T-helper 1 cell treated with Interleukin-12 subunit alpha and Interleukin-12 subunit beta and Interleukin-4 antibody, amounts not matched to agents 30 μg/mL and 1 μg/mL, for 36 hours (primary cell): ENCODE measurements around the gene IGSF5.

Experiments
- H3K27ac Mint-ChIP-seq: one replicate; pipeline ENCODE4 v1.8.0; 2021; ENCODE audit warnings: mild to moderate bottlenecking, mixed read lengths
- H3K27me3 Mint-ChIP-seq: one replicate; pipeline ENCODE4 v1.8.0; 2021; ENCODE audit warnings: low read depth, mixed read lengths
- H3K36me3 Mint-ChIP-seq: one replicate; pipeline ENCODE4 v1.8.0; 2021; ENCODE audit warnings: low read depth, mixed read lengths
- H3K4me1 Mint-ChIP-seq: one replicate; pipeline ENCODE4 v1.8.0; 2021; ENCODE audit warnings: low read depth, mixed read lengths
- H3K4me3 Mint-ChIP-seq: one replicate; pipeline ENCODE4 v1.8.0; 2021; ENCODE audit warnings: mild to moderate bottlenecking, moderate library complexity, mixed read lengths
- H3K9me3 Mint-ChIP-seq: one replicate; pipeline ENCODE4 v1.8.0; 2021; ENCODE audit warnings: mixed read lengths

IGSF5 gene

DNA sequence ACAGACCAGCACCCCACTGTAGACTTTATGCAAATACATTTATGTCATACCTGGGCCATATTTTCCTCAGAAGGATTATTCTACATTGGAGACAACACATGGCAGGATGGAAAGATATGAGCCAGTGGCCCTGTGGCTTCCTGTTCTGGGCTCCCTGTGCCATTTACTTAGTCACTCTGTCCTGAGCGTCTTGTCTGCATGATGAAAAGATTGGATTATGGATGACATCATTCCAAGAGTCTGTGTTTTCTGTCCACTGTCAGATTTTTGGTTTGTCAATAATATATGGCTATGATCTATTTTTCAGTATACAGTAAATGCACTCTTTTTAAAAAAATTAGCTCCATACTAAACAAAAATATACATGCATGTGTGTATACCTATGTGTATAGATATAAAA, 30.8 kb downstream of the IGSF5 start:
- H3K4me3 Mint-ChIP-seq: no peak overlapping the region
- no peak overlapping the region for H3K27ac Mint-ChIP-seq
- H3K4me1 Mint-ChIP-seq: no peaks in the 10 kb centered on the region
- H3K9me3 Mint-ChIP-seq: no peaks in the 10 kb centered on the region
- H3K36me3 Mint-ChIP-seq: no peaks in the 10 kb centered on the region
- no peaks in the 10 kb centered on the region for H3K27me3 Mint-ChIP-seq

DNA sequence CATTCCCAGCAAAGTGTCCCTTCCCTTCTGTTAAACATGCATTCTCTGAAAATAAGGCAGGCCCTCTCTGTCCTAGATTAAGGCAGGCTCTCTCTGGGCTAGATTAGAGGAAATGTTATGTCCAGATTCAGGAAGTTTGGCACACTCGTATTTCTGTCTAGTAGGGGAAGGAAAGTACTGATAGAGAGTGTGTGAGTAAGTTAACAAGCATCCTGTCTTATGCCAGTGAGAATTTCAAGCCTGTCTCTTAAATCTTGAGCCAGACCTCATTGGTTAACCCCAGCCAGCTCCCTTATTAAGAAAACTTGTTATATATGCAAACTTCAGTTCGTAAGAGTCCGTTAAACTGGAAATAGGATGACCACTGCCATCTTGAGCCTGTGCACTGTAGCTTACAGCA, 31.6 kb downstream of the IGSF5 start:
- Mint-ChIP-seq H3K36me3 (no peaks in the 10 kb centered on the region), H3K27ac (no peak overlapping the region), H3K4me1 (no peaks in the 10 kb centered on the region), H3K27me3 (no peaks in the 10 kb centered on the region), H3K9me3 (no peaks in the 10 kb centered on the region), H3K4me3 (no peak overlapping the region)

GRCh38 chr21:39781331-39781730, 36.3 kb downstream of the IGSF5 start:
- no peaks in the 10 kb centered on the region for H3K9me3 Mint-ChIP-seq

DNA sequence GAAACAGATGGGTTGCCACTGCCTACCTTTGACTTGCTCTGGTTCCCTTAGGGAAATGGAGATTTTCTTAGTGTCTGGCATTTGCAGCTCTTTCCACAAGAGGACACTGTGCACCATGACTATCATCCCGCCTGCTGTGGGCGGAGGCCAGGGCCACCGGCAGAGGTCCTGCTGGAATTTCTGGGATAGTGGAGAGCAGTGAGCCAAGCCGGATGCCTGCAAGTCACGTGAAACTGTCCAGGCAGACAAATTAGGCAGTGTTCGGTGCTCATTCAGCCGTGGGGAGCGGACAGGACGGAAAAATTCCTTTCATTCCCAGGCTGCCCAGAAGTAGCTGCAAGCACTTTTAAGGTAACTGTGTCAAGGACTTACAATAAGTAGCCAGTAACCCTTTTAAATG, 43.4 kb downstream of the IGSF5 start:
- H3K4me3 Mint-ChIP-seq: no peak overlapping the region
- H3K27ac Mint-ChIP-seq: no peak overlapping the region
- no peaks in the 10 kb centered on the region for H3K27me3 Mint-ChIP-seq
- no peaks in the 10 kb centered on the region for H3K4me1 Mint-ChIP-seq
- no peaks in the 10 kb centered on the region for H3K36me3 Mint-ChIP-seq
- no peaks in the 10 kb centered on the region for H3K9me3 Mint-ChIP-seq

More at GRCh38 chr21:39781331-39781730, 36.3 kb downstream of the IGSF5 start:
- no peak overlapping the region for H3K27ac Mint-ChIP-seq
- no peaks in the 10 kb centered on the region for H3K36me3 Mint-ChIP-seq
- H3K4me3 Mint-ChIP-seq: no peak overlapping the region
- H3K27me3 Mint-ChIP-seq: no peaks in the 10 kb centered on the region
- H3K4me1 Mint-ChIP-seq: no peaks in the 10 kb centered on the region

GRCh38 chr21:39796466-39796865, 51.5 kb downstream of the IGSF5 start:
- H3K27ac Mint-ChIP-seq: no peak overlapping the region
- no peaks in the 10 kb centered on the region for H3K36me3 Mint-ChIP-seq
- H3K4me1 Mint-ChIP-seq: no peaks in the 10 kb centered on the region
- H3K27me3 Mint-ChIP-seq: no peaks in the 10 kb centered on the region
- H3K9me3 Mint-ChIP-seq: peaks cover 4% of the 10 kb centered on the region
- H3K4me3 Mint-ChIP-seq: no peak overlapping the region

DNA sequence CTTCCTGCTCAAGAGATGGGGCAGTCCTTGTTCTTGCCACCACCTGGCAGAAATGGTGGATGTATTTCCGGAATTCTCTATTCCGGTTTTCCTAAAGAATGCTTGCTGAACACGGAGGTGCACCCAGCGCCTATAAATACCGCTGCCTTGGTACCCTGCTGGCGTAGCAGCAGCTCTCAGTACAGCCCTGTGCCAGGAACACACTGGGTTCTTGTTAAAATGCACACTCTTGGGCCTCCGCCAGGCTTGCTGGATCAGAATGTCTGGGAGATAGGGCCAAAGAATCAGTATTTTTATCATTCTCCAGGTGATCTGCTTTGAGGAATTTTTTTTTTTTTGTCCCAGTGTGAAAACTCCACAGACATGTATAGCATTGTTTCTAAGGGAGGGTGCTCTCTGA, 54.2 kb downstream of the IGSF5 start:
- no peaks in the 10 kb centered on the region for H3K27me3 Mint-ChIP-seq

DNA sequence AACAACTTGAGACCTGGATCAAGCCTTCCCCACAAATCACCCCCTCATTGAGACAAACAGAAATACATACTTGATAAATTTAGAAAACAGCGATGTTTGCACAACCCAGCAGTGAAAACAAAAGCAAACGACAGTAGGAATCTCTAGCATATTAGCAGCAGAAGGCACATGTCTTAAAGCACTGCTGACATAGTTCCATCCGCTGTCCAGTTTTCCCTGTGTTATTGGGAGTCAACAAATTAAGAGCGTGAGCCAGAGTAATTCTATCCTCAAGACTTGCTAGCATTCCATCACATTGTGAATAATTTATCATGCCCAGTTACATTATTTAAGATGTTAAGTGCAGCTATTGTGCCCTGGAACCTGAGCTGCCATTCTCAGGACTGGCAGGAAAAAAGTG, 55.3 kb downstream of the IGSF5 start:
- Mint-ChIP-seq H3K27ac (no peak overlapping the region), H3K27me3 (no peaks in the 10 kb centered on the region), H3K9me3 (no peaks in the 10 kb centered on the region), H3K4me3 (no peak overlapping the region), H3K36me3 (no peaks in the 10 kb centered on the region), H3K4me1 (no peaks in the 10 kb centered on the region)

More for the DNA sequence above, 54.2 kb downstream of the IGSF5 start:
- peaks cover 4% of the 10 kb centered on the region for H3K9me3 Mint-ChIP-seq
- H3K4me3 Mint-ChIP-seq: no peak overlapping the region
- H3K36me3 Mint-ChIP-seq: no peaks in the 10 kb centered on the region
- no peaks in the 10 kb centered on the region for H3K4me1 Mint-ChIP-seq
- H3K27ac Mint-ChIP-seq: no peak overlapping the region

DNA sequence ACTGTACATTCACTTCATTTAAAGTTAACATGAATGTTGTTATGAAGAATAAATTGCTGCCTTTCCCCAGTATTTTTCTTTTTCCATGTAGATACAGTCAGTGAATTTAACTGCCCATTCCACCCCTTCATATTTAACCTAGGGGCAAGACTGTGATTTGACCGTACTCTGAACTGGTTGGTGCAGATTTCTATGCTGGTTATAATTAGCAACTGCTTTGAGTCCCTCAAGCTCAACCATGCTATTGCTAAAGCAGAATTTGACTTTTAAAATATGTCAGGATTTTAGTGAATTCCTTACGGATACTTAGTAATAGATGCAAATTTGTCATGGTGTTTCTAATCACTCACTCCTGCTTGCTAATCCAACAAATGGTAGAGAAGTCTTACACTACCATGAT, 57.2 kb downstream of the IGSF5 start:
- Mint-ChIP-seq H3K4me3 (no peak overlapping the region), H3K36me3 (no peaks in the 10 kb centered on the region), H3K9me3 (no peaks in the 10 kb centered on the region), H3K27me3 (no peaks in the 10 kb centered on the region), H3K27ac (no peak overlapping the region), H3K4me1 (no peaks in the 10 kb centered on the region)

- H3K4me3 Mint-ChIP-seq: no peak overlapping the region
- no peaks in the 10 kb centered on the region for H3K36me3 Mint-ChIP-seq
- H3K9me3 Mint-ChIP-seq: no peaks in the 10 kb centered on the region
- H3K27me3 Mint-ChIP-seq: no peaks in the 10 kb centered on the region
- H3K27ac Mint-ChIP-seq: no peak overlapping the region
- H3K4me1 Mint-ChIP-seq: no peaks in the 10 kb centered on the region
These were observed 58.4 kb downstream of the IGSF5 start for GRCh38 chr21:39803393-39803792.

DNA sequence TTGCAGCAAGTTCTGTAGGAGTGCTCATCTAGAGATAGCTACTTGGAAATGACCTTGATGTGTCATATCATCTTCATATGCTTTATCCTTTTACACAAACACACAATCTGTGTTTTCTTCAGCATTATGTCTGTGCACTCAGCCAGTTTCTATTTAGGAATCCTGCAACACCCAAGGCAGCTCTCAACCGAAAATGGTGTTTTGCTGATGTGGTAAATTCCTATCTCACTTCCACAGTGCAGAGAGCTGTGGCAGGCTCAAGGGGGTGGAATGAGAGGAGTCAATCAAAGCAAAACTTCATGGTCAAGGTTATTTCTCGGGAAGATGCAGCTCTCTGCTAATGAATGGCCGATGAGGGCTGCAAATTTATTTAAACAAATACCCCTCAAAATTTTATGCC, 59.3 kb downstream of the IGSF5 start:
- Mint-ChIP-seq H3K36me3 (no peaks in the 10 kb centered on the region), H3K9me3 (no peaks in the 10 kb centered on the region), H3K4me3 (no peak overlapping the region), H3K27me3 (no peaks in the 10 kb centered on the region), H3K4me1 (no peaks in the 10 kb centered on the region), H3K27ac (no peak overlapping the region)

DNA sequence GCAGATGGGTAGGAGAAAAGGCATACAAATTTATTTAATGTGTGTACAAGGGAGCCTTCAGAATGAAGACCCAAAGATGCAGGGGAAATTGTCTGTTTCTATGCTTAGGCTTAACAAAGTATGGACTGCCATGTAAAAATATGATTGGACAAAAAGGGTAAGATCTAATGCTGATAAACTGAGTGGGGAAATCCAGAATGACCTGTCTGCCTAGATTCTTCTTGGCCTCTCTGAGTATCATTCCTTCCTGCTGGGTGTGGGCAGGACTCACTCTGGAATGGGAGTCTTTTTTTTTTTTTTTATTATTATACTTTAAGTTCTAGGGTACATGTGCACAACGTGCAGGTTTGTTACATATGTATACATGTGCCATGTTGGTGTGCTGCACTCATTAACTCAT, 61.0 kb downstream of the IGSF5 start:
- Mint-ChIP-seq H3K36me3 (no peaks in the 10 kb centered on the region), H3K9me3 (no peaks in the 10 kb centered on the region), H3K27me3 (no peaks in the 10 kb centered on the region), H3K4me3 (no peak overlapping the region), H3K27ac (no peak overlapping the region), H3K4me1 (no peaks in the 10 kb centered on the region)

DNA sequence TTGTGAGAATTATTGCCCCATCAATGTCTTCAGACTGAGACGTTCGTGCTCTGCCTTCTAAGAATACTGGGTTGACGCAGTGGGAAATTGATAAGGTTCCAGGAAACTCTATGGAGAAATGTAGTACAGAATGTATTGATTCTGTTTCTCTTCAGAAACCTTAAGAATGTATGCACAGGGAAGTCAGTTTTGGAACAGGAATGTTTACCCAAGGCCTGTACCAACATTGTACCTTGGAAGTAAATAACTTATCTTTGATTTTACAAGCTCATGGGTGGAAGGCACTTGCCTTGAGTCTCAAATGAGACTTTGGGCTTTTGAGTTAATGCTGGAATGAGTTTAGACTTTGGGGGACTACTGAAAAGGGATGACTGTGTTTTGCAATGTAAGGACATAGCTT, 62.8 kb downstream of the IGSF5 start:
- Mint-ChIP-seq H3K27me3 (no peaks in the 10 kb centered on the region), H3K9me3 (no peaks in the 10 kb centered on the region), H3K27ac (no peak overlapping the region), H3K4me1 (no peaks in the 10 kb centered on the region), H3K36me3 (no peaks in the 10 kb centered on the region), H3K4me3 (no peak overlapping the region)

DNA sequence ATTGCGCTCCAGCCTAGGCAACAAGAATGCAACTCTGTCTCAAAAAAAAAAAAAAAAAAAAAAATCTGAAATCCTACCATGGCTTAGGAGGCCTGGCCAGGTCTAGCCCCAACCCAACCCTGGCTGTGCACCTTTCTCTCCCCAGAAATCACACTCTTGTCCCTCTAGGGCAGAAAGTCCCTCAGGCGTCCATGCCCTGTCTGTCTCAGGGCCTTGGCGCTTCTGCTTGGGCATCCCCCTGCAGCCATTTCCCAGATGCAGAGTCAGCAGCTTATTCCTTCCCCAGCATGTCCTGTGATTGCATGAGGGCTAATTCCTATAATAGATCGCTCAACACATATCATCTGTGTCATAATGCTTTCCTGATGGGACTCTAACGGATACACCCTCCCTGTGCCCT, 65.0 kb downstream of the IGSF5 start:
- no peaks in the 10 kb centered on the region for H3K27me3 Mint-ChIP-seq

GRCh38 chr21:39812983-39813382, 68.0 kb downstream of the IGSF5 start:
- no peaks in the 10 kb centered on the region for H3K9me3 Mint-ChIP-seq
- H3K27me3 Mint-ChIP-seq: no peaks in the 10 kb centered on the region
- H3K4me1 Mint-ChIP-seq: no peaks in the 10 kb centered on the region
- no peaks in the 10 kb centered on the region for H3K36me3 Mint-ChIP-seq
- H3K4me3 Mint-ChIP-seq: no peak overlapping the region
- H3K27ac Mint-ChIP-seq: no peak overlapping the region

More for the DNA sequence above, 65.0 kb downstream of the IGSF5 start:
- H3K4me3 Mint-ChIP-seq: no peak overlapping the region
- H3K9me3 Mint-ChIP-seq: no peaks in the 10 kb centered on the region
- H3K4me1 Mint-ChIP-seq: no peaks in the 10 kb centered on the region
- H3K36me3 Mint-ChIP-seq: no peaks in the 10 kb centered on the region
- H3K27ac Mint-ChIP-seq: no peak overlapping the region

- H3K27ac Mint-ChIP-seq: no peak overlapping the region
- no peaks in the 10 kb centered on the region for H3K27me3 Mint-ChIP-seq
- no peaks in the 10 kb centered on the region for H3K36me3 Mint-ChIP-seq
- no peaks in the 10 kb centered on the region for H3K9me3 Mint-ChIP-seq
- H3K4me3 Mint-ChIP-seq: no peak overlapping the region
- H3K4me1 Mint-ChIP-seq: no peaks in the 10 kb centered on the region
These were observed 73.6 kb downstream of the IGSF5 start for GRCh38 chr21:39818557-39818956.

DNA sequence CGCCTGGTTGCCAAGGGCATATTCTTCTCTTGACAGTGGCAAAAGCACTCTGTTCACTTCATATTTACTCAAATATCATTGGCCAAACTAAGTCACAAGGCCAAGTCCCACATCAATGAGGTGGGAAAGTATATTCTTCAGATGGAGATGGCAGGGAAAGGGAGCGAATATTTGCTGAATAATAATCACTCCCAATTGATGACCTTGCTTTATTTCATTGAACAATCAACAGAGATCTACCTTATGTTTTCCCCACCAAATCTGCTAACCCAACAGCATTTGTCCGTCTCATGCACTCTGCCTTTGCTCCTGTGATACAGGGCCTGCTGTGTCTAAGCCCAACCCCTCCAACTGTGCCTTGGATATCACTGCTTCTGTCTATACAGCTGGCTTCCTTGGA, 77.1 kb downstream of the IGSF5 start:
- no peak overlapping the region for H3K4me3 Mint-ChIP-seq
- H3K27me3 Mint-ChIP-seq: no peaks in the 10 kb centered on the region
- peaks cover 14% of the 10 kb centered on the region for H3K9me3 Mint-ChIP-seq
- H3K27ac Mint-ChIP-seq: no peak overlapping the region
- H3K36me3 Mint-ChIP-seq: no peaks in the 10 kb centered on the region
- H3K4me1 Mint-ChIP-seq: no peaks in the 10 kb centered on the region
